ENCODE data around the gene PLPPR1.

GRCh38 chr9:101130054-101130453 is 101.5 kb downstream of the PLPPR1 start:
- no peak for TF ChIP-seq POLR2A (IDR thresholded peaks at IDR 0.05; ENCODE audit: borderline replicate concordance, extremely low read depth, insufficient read depth, insufficient read length)
- TF ChIP-seq CTCF (IDR thresholded peaks at IDR 0.05 in 2 of 3, conservative IDR thresholded peaks at IDR 0.05 in 1 of 3; ENCODE audit: borderline replicate concordance in 1 of 3, insufficient read depth in 1 of 3, low read depth in 2 of 3, low read length in 2 of 3): no peak
- no peak for TF ChIP-seq MAX (IDR thresholded peaks at IDR 0.05)
